ENCODE results near the gene FHDC1.

- TF ChIP-seq CTCF (IDR thresholded peaks at IDR 0.05; ENCODE audit: low read depth, low read length, poor library complexity, severe bottlenecking) (no peak), EZH2phosphoT487 (IDR thresholded peaks at IDR 0.05; ENCODE audit: borderline replicate concordance, low read length) (no peak)
Observed at GRCh38 chr4:152887981-152888380, 48.1 kb upstream of the FHDC1 start.
